HG02973 (cell line): ENCODE data around the gene PAWR.
"Not testable (repeated sequence)": the region's sequence is repeated elsewhere in the genome, so short reads cannot be mapped to it uniquely, and the experiment has no call there.

ENCODE experiments used
- ATAC-seq: cut with Tn5 transposase; IDR thresholded peaks from one replicate; pipeline ENCODE4 v1.9.1; 2021; ENCODE audit warnings: moderate library complexity; ENCODE audit not compliant: unreplicated experiment

PAWR gene

GRCh38 chr12:79553863-79554574 is 136.7 kb downstream of the PAWR start:
- no peak for ATAC-seq

GRCh38 chr12:79552192-79552591 is 138.6 kb downstream of the PAWR start:
- no peak for ATAC-seq

GRCh38 chr12:79549531-79550271 is 141.1 kb downstream of the PAWR start:
- ATAC-seq = no peak

- ATAC-seq = no peak
Observed at GRCh38 chr12:79548610-79548924, 142.2 kb downstream of the PAWR start.

- ATAC-seq = no peak
Observed at GRCh38 chr12:79547735-79548609, 142.8 kb downstream of the PAWR start.

DNA sequence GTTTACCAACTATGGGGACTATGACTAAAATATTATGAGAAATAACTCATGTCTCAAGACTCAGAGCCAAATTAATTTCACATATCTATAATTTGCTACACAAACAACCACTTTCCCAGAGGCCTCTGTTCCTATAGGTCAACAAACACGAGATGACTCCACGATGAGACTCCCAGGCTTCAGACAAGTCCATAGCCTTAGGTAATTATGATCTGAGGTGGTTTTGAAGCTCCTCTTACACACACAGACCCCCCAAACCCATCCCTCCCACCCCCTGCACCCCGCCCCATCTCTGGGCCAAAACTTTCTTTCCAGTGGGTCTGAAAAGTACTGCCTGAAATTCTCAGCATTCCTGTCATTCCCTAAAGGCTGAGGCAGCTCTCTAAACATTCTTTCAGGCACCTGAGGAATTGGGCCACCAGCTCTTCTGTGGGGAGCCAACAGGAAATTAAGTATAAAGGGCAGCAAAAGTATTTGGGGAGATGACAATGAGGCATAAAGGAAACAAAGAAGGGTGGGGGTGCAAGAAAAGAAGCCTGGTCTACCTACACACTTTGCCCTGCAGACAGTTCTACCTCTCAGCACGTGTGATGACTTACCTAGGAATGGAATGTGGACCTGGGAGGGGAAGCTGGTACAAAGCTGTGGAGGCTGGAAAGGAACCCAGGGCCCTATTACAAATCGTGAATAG is 143.6 kb downstream of the PAWR start:
- no peak for ATAC-seq

DNA sequence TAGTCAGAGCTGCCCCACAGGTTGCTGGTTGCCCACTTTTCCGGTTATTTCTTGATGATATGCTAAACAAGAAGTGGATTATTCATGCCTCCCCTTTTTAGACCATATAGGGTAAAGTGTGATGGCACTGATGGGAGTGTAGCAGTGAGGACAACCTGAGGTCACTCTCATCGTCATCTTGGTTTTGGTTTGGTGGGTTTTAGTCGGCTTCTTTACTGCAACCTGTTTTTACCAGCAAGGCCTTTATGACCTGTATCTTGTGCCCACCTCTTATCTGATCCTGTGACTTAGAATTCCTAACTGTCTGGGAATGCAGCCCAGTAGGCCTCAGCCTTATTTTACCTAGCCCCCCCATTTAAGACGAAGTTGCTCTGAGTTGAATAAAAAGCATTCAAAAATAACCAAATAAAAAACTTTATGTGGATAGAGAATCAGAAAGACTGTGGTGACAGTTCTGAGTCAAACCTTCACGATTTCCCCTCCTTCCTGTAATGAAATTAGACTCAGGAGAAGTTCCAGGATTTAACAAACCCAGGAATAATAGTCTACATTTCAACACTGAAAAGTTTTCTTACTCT is 144.2 kb downstream of the PAWR start:
- ATAC-seq = no peak

GRCh38 chr12:79544439-79544838 is 146.3 kb downstream of the PAWR start:
- ATAC-seq = not testable (repeated sequence)

DNA sequence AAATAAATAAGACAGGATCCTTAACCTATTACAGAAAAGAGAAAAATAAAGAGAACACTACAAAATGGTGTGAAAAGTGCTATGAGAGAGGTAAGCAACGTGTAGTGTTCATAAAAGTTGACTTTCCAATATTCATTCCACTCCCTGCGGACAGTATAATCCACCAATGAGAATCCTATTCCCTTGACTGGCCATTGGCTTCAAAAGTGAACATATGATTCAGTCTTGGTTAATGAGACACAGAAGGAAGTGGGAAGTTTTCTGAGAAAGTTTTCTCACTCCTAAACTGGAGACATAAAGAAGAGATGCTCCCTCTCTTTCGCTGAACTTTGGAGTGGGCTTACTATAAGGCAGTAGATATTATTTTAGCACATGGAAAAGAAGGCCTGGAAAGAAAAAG is 153.1 kb downstream of the PAWR start:
- ATAC-seq = no peak

DNA sequence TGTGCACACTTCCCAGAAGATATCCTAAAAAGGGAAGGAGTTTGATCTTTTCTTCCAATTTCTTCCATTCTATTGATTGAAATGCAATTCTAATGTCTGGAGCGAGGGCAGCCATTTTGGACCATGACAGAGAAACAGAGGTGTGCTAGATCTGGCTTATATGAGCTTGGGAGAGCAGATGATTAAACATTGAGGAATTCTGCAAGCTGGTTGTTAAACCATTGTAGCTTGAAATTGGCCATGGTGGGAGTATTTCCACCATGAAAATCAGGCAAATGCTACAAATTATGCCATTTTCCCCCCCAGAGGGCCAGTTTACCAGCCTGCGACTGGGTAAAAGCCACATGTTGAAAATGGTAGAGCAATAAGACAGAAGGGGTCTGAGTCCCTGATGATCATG is 155.0 kb downstream of the PAWR start:
- no peak for ATAC-seq
